Endothelial cell of umbilical vein (primary cell): ENCODE measurements around the gene BSND. TPM values are rescaled to one million over a fixed set of nuclear protein-coding genes. Genes with fewer than 3 reads are reported as not detected.

Experiments
- BruUV-seq: library from RNA; stranded (reverse); fragments of 400-500 nt; replicated peaks from 2 replicates; lab custom pipeline; 2021; lab: Mats Ljungman, UMichigan
- CTCF ChIA-PET: fragments of 300-600, 350-600 bp; sonication (Branson Sonifier 250); formaldehyde crosslinking; loops from one replicate; lab custom pipeline; 2021; ENCODE audit warnings: antibody characterized with exemption, inconsistent platforms; lab: Charles Lee
- POLR2A ChIA-PET: fragments of 300-600, 350-600 bp; sonication (Branson Sonifier 250); formaldehyde crosslinking; loops from one replicate; lab custom pipeline; 2021; ENCODE audit warnings: antibody characterized with exemption, inconsistent platforms; lab: Charles Lee
- DNase-seq: peaks from one replicate; pipeline ENCODE4 v3.0.0-alpha.2; 2011; ENCODE audit warnings: low read depth, low spot score
- FAIRE-seq: peaks from 2 replicates; lab custom pipeline; 2011; peaks lifted over from hg19 to GRCh38; lab: Jason Lieb, UNC
- H2AFZ ChIP-seq: 2 replicates; pipeline ENCODE4 v1.6.0; 2012; ENCODE audit warnings: low read depth, low read length, control low read depth, inconsistent platforms
- H3K27ac ChIP-seq: 2 replicates; pipeline ENCODE4 v1.5.1; 2011; ENCODE audit warnings: low read depth, mild to moderate bottlenecking, control low read depth, low read length, moderate library complexity; ENCODE audit not compliant: insufficient read depth
- H3K27me3 ChIP-seq, 2 experiments: 2 replicates each; pipeline versions ENCODE4 v1.6.0 to v1.6.1; 2011; ENCODE audit warnings: low read length in 2 of 2, mixed read lengths in 1 of 2; ENCODE audit not compliant: control insufficient read depth in 2 of 2, insufficient read depth in 2 of 2
- H3K36me3 ChIP-seq, 2 experiments: 2 replicates in 1 of 2; 3 replicates in 1 of 2; pipeline ENCODE4 v1.5.1; 2011; ENCODE audit warnings: low read length in 2 of 2, mild to moderate bottlenecking in 1 of 2, moderate library complexity in 1 of 2; ENCODE audit not compliant: control insufficient read depth in 2 of 2, insufficient read depth in 2 of 2; ENCODE audit errors: extremely low read depth in 1 of 2
- H3K4me1 ChIP-seq: 3 replicates; pipeline ENCODE4 v1.5.1; 2011; ENCODE audit warnings: mild to moderate bottlenecking, low read length; ENCODE audit not compliant: control insufficient read depth, insufficient read depth; ENCODE audit errors: extremely low read depth
- H3K4me2 ChIP-seq: 2 replicates; pipeline ENCODE4 v1.6.1; 2011; ENCODE audit warnings: low read length, control low read depth, mixed read lengths; ENCODE audit not compliant: insufficient read depth
- H3K4me3 ChIP-seq, 3 experiments: fragments of 200-600 bp in 1 of 3; sonication (generic), shearing (Covaris generic) in 1 of 3; replicated peaks in 1 of 3; 2 replicates each; pipeline ENCODE4 v1.5.1; 2011 to 2016; ENCODE audit warnings: control low read depth in 3 of 3, low read length in 3 of 3, mild to moderate bottlenecking in 2 of 3, inconsistent platforms in 1 of 3, low read depth in 1 of 3, moderate library complexity in 1 of 3; ENCODE audit not compliant: insufficient read depth in 1 of 3
- H3K79me2 ChIP-seq: 2 replicates; pipeline ENCODE4 v1.6.0; 2012; ENCODE audit warnings: low read length, inconsistent platforms; ENCODE audit not compliant: control insufficient read depth, insufficient read depth
- H3K9ac ChIP-seq: replicated peaks from 2 replicates; pipeline ENCODE3; 2011; ENCODE audit warnings: low read length, control low read depth; ENCODE audit not compliant: insufficient read depth; ENCODE audit errors: extremely low read depth
- H3K9me1 ChIP-seq: replicated peaks from 3 replicates; pipeline ENCODE4 v1.6.0; 2011; ENCODE audit warnings: mild to moderate bottlenecking, low read length; ENCODE audit not compliant: control insufficient read depth, insufficient read depth; ENCODE audit errors: extremely low read depth
- H3K9me3 ChIP-seq: replicated peaks from 2 replicates; pipeline ENCODE4 v1.5.1; 2012; ENCODE audit warnings: low read length, inconsistent platforms; ENCODE audit not compliant: control insufficient read depth, insufficient read depth
- H4K20me1 ChIP-seq: replicated peaks from 2 replicates; pipeline ENCODE3; 2011; ENCODE audit warnings: mild to moderate bottlenecking, low read length; ENCODE audit not compliant: control insufficient read depth, insufficient read depth; ENCODE audit errors: extremely low read depth
- CTCF ChIP-seq, 2 donors: IDR thresholded peaks; 1 replicate in 1 of 2; 2 replicates in 1 of 2; pipeline ENCODE4 v1.5.1; 2011; ENCODE audit warnings: low read length in 2 of 2, mild to moderate bottlenecking in 2 of 2, moderate library complexity in 2 of 2, control low read depth in 1 of 2, inconsistent platforms in 1 of 2, low read depth in 1 of 2; ENCODE audit not compliant: insufficient read depth in 1 of 2; ENCODE audit errors: extremely low read depth in 1 of 2
- EZH2 ChIP-seq: IDR thresholded peaks from 2 replicates; pipeline ENCODE4 v1.6.1; 2012; ENCODE audit warnings: borderline replicate concordance, low read depth, mild to moderate bottlenecking, moderate library complexity, low read length, inconsistent platforms; ENCODE audit not compliant: severe bottlenecking
- FOS ChIP-seq: IDR thresholded peaks from 2 replicates; pipeline ENCODE4 v1.6.1; 2011; ENCODE audit warnings: mild to moderate bottlenecking, low read length, moderate library complexity, borderline replicate concordance; ENCODE audit not compliant: insufficient read depth
- GATA2 ChIP-seq: IDR thresholded peaks from 2 replicates; pipeline ENCODE4 v1.7.0; 2011; ENCODE audit warnings: low read depth, mild to moderate bottlenecking, moderate library complexity, mixed read lengths, low read length; ENCODE audit not compliant: insufficient read length, insufficient read depth
- JUN ChIP-seq: IDR thresholded peaks from 2 replicates; pipeline ENCODE4 v1.6.1; 2011; ENCODE audit warnings: borderline replicate concordance, low read depth; ENCODE audit not compliant: insufficient read length, insufficient read depth
- MYC ChIP-seq: IDR thresholded peaks from one replicate; pipeline ENCODE4 v1.6.1; 2011; ENCODE audit warnings: mild to moderate bottlenecking, low read depth, low read length
- POLR2A ChIP-seq: IDR thresholded peaks from 2 replicates; pipeline ENCODE4 v1.6.1; 2012; ENCODE audit warnings: low read depth, mild to moderate bottlenecking, control low read depth, low read length
- POLR2AphosphoS5 ChIP-seq: IDR thresholded peaks from 2 replicates; pipeline ENCODE4 v1.6.1; 2012; ENCODE audit warnings: low read depth, mild to moderate bottlenecking, control low read depth, low read length, moderate library complexity; ENCODE audit not compliant: insufficient read depth
- dilution Hi-C: fragments of 300-500 bp; cut with MboI; formaldehyde crosslinking; loops from one replicate; pipeline ENCODE4 v1.15.0; 2019; ENCODE audit warnings: low sequenced_read_pairs; ENCODE audit not compliant: extremely low pct_ligation_motif_present
- intact Hi-C: fragments of 100-400 bp; cut with micrococcal nuclease; formaldehyde crosslinking; loops from one replicate; pipeline ENCODE4 v1.10.0; 2022
- polyA plus RNA-seq, 4 experiments: library from polyadenylated mRNA; depleted of rRNA in 3 of 4; stranded (reverse) in 3 of 4; unstranded in 1 of 4; fragments of >200 nt; gene quantifications; 2 replicates each; pipeline versions ENCODE4 v1.2.1 to v1.2.3, GENCODE V29; 2011 to 2012; ENCODE audit warnings: missing spikeins in 1 of 4
- total RNA-seq: library from RNA; stranded (reverse); gene quantifications from 2 replicates; pipeline ENCODE4 v1.2.3, GENCODE V29; 2021
- TF ChIP-seq, protein P1 (sequence below): IDR thresholded peaks from 2 replicates; pipeline ENCODE4 v1.6.1; 2011; ENCODE audit not compliant: insufficient read depth, insufficient read length

Gene BSND
- total and polyA plus RNA-seq, 2 donors (not counting 3 experiments of a cell fraction or from before 2014, with no cell fraction given), result not detected

DNA sequence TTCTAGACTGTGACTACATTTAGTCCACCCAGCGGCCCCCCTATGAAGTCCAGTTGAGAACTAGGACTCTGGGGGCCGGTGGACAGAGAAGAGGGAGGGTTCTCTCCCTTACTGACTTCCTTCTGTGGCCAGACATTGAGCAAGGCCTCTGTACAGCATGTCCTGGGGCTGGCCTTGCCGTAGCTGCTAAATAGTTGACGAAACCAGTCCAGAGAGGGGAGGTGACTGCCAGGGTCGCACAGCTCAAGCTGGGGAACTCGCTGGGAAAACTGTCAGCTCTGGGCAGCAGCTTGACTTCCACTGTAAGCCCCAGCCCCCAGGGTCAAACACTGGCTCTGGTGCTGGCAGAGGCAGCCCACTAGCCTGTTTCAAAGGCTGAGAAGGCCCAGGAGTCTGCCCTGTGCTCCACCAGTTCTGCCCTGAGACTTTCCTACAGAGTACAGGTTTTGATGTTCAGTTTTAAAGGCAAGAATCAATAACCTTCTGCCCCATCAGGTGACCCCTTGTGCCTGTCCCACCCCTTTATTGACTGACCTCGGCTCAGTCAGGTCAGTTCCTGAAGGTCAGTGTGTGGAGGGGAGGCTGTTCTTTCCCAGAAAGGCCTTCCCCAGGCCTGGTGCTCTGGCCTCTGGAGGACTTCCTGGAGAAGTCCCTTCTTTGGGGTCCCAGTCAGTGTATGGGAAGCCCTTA, 54.7 kb downstream of the BSND start:
- FAIRE-seq, result no peak
- Histone ChIP-seq H4K20me1 (no peaks in the 10 kb centered on the region), H3K9me3 (no peaks in the 10 kb centered on the region), H3K4me1 (no peaks in the 10 kb centered on the region), H3K27me3 (peaks cover 0 to 1% of the 10 kb centered on the region in 2 experiments), H3K9me1 (no peaks in the 10 kb centered on the region), H3K36me3 (no peaks in the 10 kb centered on the region), H3K27ac (no peak overlapping the region), H2AFZ (no peak overlapping the region), H3K4me2 (no peak overlapping the region), H3K9ac (no peak overlapping the region), H3K79me2 (no peaks in the 10 kb centered on the region), H3K4me3 (no peak overlapping the region)
- intact Hi-C loops, result no loop called here
- TF ChIP-seq EZH2 (no peak), GATA2 (no peak), CTCF (IDR thresholded peaks at IDR 0.05; ENCODE audit: extremely low read depth in 1 of 2, insufficient read depth in 1 of 2, low read depth in 1 of 2, low read length in 2 of 2) (no peak), MYC (no peak), FOS (no peak), POLR2A (no peak), JUN (no peak), POLR2AphosphoS5 (no peak)
- TF ChIP-seq, protein P1, sequence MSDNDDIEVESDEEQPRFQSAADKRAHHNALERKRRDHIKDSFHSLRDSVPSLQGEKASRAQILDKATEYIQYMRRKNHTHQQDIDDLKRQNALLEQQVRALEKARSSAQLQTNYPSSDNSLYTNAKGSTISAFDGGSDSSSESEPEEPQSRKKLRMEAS, result no peak
- ChIA-PET CTCF (no interaction called here), POLR2A (no interaction called here)
- no peak for DNase-seq
- dilution Hi-C loops, result no loop called here
- BruUV-seq, result no TSS peak
